H1 (cell line): ENCODE data around the gene ADAMTS15. TPM values are rescaled to one million over a fixed set of nuclear protein-coding genes. Genes with fewer than 3 reads are reported as not detected.

ENCODE experiments used
- BACH1 ChIP-seq: IDR thresholded peaks from 2 replicates; pipeline ENCODE4 v1.6.1; 2012; ENCODE audit warnings: low read length, improper control_type of control experiment
- EGR1 ChIP-seq: IDR thresholded peaks from 2 replicates; pipeline ENCODE4 v1.6.1; 2011; ENCODE audit warnings: low read depth, low read length, borderline replicate concordance
- GABPA ChIP-seq: IDR thresholded peaks from 2 replicates; pipeline ENCODE4 v1.6.1; 2011; ENCODE audit warnings: mild to moderate bottlenecking, low read length, moderate library complexity, borderline replicate concordance; ENCODE audit not compliant: insufficient read depth
- KDM1A ChIP-seq: fragments of 200-600, 300-600 bp; sonication (generic); IDR thresholded peaks from 2 replicates; pipeline ENCODE4 v1.7.1; 2016; ENCODE audit warnings: mild to moderate bottlenecking, low read length, borderline replicate concordance
- KDM5A ChIP-seq: fragments of 200-600 bp; IDR thresholded peaks from 2 replicates; pipeline ENCODE4 v1.7.1; 2012; ENCODE audit warnings: mild to moderate bottlenecking, low read length, inconsistent platforms, mixed read lengths
- MAFK ChIP-seq: IDR thresholded peaks from 2 replicates; pipeline ENCODE4 v1.6.1; 2012; ENCODE audit warnings: low read depth, mild to moderate bottlenecking, improper control_type of control experiment, low read length
- NRF1 ChIP-seq: IDR thresholded peaks from 2 replicates; pipeline ENCODE4 v1.6.1; 2011; ENCODE audit warnings: mild to moderate bottlenecking, low read depth, low read length, improper control_type of control experiment
- POU5F1 ChIP-seq: IDR thresholded peaks from 2 replicates; pipeline ENCODE4 v1.6.1; 2011; ENCODE audit warnings: low read depth, mild to moderate bottlenecking, low read length, moderate library complexity
- RAD21 ChIP-seq, 2 experiments: IDR thresholded peaks in 1 of 2; conservative IDR thresholded peaks in 1 of 2; 2 replicates each; pipeline ENCODE4 v1.6.1; 2011; ENCODE audit warnings: low read depth in 2 of 2, low read length in 2 of 2, improper control_type of control experiment in 1 of 2, inconsistent platforms in 1 of 2, mild to moderate bottlenecking in 1 of 2, moderate library complexity in 1 of 2
- RXRA ChIP-seq: IDR thresholded peaks from 2 replicates; pipeline ENCODE4 v1.6.1; 2011; ENCODE audit warnings: low read depth, mild to moderate bottlenecking, low read length, moderate library complexity; ENCODE audit not compliant: insufficient read depth
- SP1 ChIP-seq: IDR thresholded peaks from 2 replicates; pipeline ENCODE4 v1.6.1; 2011; ENCODE audit warnings: low read depth, low read length
- SP4 ChIP-seq: IDR thresholded peaks from 2 replicates; pipeline ENCODE4 v1.6.1; 2012; ENCODE audit warnings: low read length, inconsistent platforms
- SUZ12 ChIP-seq: fragments of 200-600 bp; sonication (generic); IDR thresholded peaks from 2 replicates; pipeline ENCODE4 v1.6.1; 2012; ENCODE audit warnings: mild to moderate bottlenecking, inconsistent platforms, low read length, moderate library complexity, mixed read lengths
- TAF1 ChIP-seq: IDR thresholded peaks from 2 replicates; pipeline ENCODE4 v1.6.1; 2011; ENCODE audit warnings: mild to moderate bottlenecking, low read depth, low read length
- TAF7 ChIP-seq: optimal IDR thresholded peaks from 2 replicates; pipeline ENCODE3; 2011; ENCODE audit warnings: low read depth, mild to moderate bottlenecking, inconsistent platforms, low read length, moderate library complexity, borderline replicate concordance
- YY1 ChIP-seq: IDR thresholded peaks from 2 replicates; pipeline ENCODE4 v1.6.1; 2011; ENCODE audit warnings: low read depth, mild to moderate bottlenecking, low read length
- ZNF274 ChIP-seq: IDR thresholded peaks from 2 replicates; pipeline ENCODE4 v1.7.0; 2012; ENCODE audit warnings: low read length, borderline replicate concordance; ENCODE audit errors: extremely low read depth
- polyA plus RNA-seq, 7 experiments: library from polyadenylated mRNA; depleted of rRNA in 3 of 7; stranded (reverse) in 5 of 7; unstranded in 2 of 7; fragments of >200 nt in 5 of 7; fragments of 200-250 nt in 2 of 7; gene quantifications; 1 replicate in 5 of 7; 2 replicates in 1 of 7; 4 replicates in 1 of 7; pipeline versions ENCODE4 v1.2.1 to v1.2.3, GENCODE V29; 2011 to 2013; ENCODE audit warnings: missing spikeins in 2 of 7, mixed read lengths in 2 of 7
- total RNA-seq: library from RNA; stranded (reverse); fragmentation: NEBNext Ultra II Directional; extraction: Animal tissue kit (Norgen Biotek cat#: 25700); gene quantifications from 2 replicates; pipeline ENCODE4 v1.2.1, GENCODE V29; 2021
- TF ChIP-seq, protein P1 (sequence below), 3 experiments: IDR thresholded peaks; 1 replicate in 2 of 3; 2 replicates in 1 of 3; pipeline versions ENCODE4 v1.5.1 to v1.6.1; 2011; ENCODE audit warnings: low read length in 3 of 3, mild to moderate bottlenecking in 3 of 3, inconsistent platforms in 2 of 3, low read depth in 1 of 3, moderate library complexity in 1 of 3; ENCODE audit not compliant: insufficient read depth in 1 of 3; ENCODE audit errors: control extremely low read depth in 1 of 3
- TF ChIP-seq, protein P2 (sequence below): IDR thresholded peaks from 2 replicates; pipeline ENCODE4 v1.6.1; 2011; ENCODE audit warnings: low read length, improper control_type of control experiment
- TF ChIP-seq, protein P3 (sequence below): IDR thresholded peaks from 2 replicates; pipeline ENCODE4 v1.6.1; 2012; ENCODE audit warnings: inconsistent platforms

Gene ADAMTS15
- total and polyA plus RNA-seq, 2 of the 8 experiments (the other 6 are each of a cell fraction or from before 2014, with no cell fraction given): 1.7 to 4.7 TPM

DNA sequence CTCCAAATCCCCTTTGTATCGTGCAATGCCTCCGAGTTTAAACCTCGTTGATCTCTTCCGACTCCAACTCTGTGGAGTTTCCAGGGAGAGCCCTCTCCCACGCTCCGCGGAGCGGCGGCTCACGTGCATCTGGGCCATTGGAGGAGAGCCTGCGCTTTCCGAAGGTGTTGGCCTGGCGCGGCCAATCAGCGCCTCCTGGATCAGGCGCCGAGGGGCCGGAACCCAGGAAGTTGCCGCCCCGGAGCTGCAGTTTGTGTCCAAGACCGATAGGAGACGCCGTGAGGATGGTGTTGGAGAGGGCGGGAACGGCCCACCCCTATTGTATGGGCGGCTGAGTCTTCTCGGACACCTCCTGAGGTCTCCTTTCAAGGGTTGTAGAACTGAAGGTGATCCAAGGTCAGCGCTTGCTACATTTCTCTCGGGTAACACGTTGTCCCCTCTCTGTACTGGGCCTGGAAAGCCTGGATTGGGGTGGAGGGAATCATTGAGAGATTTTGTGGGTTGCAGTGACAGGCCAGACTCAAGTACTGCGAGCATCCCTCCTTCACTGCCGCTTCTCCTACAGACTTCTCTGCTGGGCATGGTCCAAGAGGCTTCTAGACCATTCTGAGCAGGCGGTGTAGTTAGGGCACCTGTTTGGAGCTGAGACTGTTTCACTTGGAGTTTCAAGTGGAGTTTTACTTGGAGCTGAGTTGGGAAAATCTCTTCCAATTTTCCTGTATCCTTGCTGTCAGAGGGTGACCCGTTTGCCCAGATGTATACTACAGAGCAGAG lies 1.7 kb downstream of the ADAMTS15 start (continued):
- TF ChIP-seq MAFK (no peak), TAF7 (no peak), SUZ12 (no peak), GABPA (peak; percentile 66; the same call in 1 of the 2 replicates), KDM1A (no peak), KDM5A (no peak), SP4 (peak; percentile 59; the same call in 1 of the 2 replicates), POU5F1 (no peak), SP1 (peak; percentile 77; the same call in 1 of the 2 replicates), TAF1 (0 out of 2 replicates have a peak, but pooled peaks have one; percentile 22), RXRA (no peak), EGR1 (peak; percentile 30; the same call in 1 of the 2 replicates), ZNF274 (no peak), NRF1 (no peak), BACH1 (no peak), RAD21 (IDR thresholded peaks at IDR 0.05 in 1 of 2, conservative IDR thresholded peaks at IDR 0.05 in 1 of 2; ENCODE audit: low read depth in 2 of 2, low read length in 2 of 2) (peak; percentile 82 to 86), YY1 (no peak)
- TF ChIP-seq, protein P1, sequence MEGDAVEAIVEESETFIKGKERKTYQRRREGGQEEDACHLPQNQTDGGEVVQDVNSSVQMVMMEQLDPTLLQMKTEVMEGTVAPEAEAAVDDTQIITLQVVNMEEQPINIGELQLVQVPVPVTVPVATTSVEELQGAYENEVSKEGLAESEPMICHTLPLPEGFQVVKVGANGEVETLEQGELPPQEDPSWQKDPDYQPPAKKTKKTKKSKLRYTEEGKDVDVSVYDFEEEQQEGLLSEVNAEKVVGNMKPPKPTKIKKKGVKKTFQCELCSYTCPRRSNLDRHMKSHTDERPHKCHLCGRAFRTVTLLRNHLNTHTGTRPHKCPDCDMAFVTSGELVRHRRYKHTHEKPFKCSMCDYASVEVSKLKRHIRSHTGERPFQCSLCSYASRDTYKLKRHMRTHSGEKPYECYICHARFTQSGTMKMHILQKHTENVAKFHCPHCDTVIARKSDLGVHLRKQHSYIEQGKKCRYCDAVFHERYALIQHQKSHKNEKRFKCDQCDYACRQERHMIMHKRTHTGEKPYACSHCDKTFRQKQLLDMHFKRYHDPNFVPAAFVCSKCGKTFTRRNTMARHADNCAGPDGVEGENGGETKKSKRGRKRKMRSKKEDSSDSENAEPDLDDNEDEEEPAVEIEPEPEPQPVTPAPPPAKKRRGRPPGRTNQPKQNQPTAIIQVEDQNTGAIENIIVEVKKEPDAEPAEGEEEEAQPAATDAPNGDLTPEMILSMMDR (IDR thresholded peaks at IDR 0.05; ENCODE audit: control extremely low read depth in 1 of 3, insufficient read depth in 1 of 3, low read depth in 1 of 3, low read length in 3 of 3): peak; percentile 79 to 90 (median 83)
- TF ChIP-seq, protein P2, sequence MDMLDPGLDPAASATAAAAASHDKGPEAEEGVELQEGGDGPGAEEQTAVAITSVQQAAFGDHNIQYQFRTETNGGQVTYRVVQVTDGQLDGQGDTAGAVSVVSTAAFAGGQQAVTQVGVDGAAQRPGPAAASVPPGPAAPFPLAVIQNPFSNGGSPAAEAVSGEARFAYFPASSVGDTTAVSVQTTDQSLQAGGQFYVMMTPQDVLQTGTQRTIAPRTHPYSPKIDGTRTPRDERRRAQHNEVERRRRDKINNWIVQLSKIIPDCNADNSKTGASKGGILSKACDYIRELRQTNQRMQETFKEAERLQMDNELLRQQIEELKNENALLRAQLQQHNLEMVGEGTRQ: peak; percentile 33
- TF ChIP-seq, protein P3, sequence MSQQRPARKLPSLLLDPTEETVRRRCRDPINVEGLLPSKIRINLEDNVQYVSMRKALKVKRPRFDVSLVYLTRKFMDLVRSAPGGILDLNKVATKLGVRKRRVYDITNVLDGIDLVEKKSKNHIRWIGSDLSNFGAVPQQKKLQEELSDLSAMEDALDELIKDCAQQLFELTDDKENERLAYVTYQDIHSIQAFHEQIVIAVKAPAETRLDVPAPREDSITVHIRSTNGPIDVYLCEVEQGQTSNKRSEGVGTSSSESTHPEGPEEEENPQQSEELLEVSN: peak; percentile 99
